ENCODE data around the gene HECA. TPM values are rescaled to one million over a fixed set of nuclear protein-coding genes. Genes with fewer than 3 reads are reported as not detected.

The HECA gene
- total RNA-seq, 1 experiment from 2014 or later, result 10.7 TPM

- no TSS peak for BruUV-seq (replicated peaks)
- H3K9ac ChIP-seq (ENCODE audit: low read length), result no peak overlapping the region
- no peaks in the 10 kb centered on the region for H3K79me2 ChIP-seq (ENCODE audit: insufficient read depth, low read length)
- ChIA-PET RAD21 (ENCODE audit: low non-redundant PET in 1 of 2, low total read pairs in 2 of 2, uncharacterized antibody in 2 of 2, unreplicated experiment in 2 of 2) (no interaction called here), CTCF (no interaction called here), POLR2A (no interaction called here)
- no peak overlapping the region for H3K4me3 ChIP-seq (replicated peaks in 1 of 2; ENCODE audit: low read depth in 1 of 2, low read length in 2 of 2)
- H3K9me2 ChIP-seq (ENCODE audit: insufficient read depth), result no peaks in the 10 kb centered on the region
- no peak overlapping the region for H3K4me2 ChIP-seq (ENCODE audit: low read length)
- no peak overlapping the region for H2AFZ ChIP-seq (ENCODE audit: low read depth, low read length, poor library complexity, severe bottlenecking)
- no peaks in the 10 kb centered on the region for H3K36me3 ChIP-seq (ENCODE audit: control insufficient read depth in 1 of 2, insufficient read depth in 2 of 2, low read length in 2 of 2)
- ATAC-seq (no peak), DNase-seq (ENCODE audit: low read depth, low spot score) (no peak)
- no peaks in the 10 kb centered on the region for H3K27me3 ChIP-seq (ENCODE audit: insufficient read depth, low read length)
- H3K9me3 ChIP-seq (ENCODE audit: control insufficient read depth in 1 of 2, insufficient read depth in 1 of 2, low read depth in 1 of 2, low read length in 2 of 2), result no peaks in the 10 kb centered on the region
- no peaks in the 10 kb centered on the region for H3K4me1 ChIP-seq (ENCODE audit: control insufficient read depth in 1 of 2, insufficient read depth in 2 of 2, low read length in 2 of 2)
- TF ChIP-seq YY1 (IDR thresholded peaks at IDR 0.05; ENCODE audit: extremely low read depth, insufficient replicate concordance, low read depth, low read length) (no peak), EGR1 (IDR thresholded peaks at IDR 0.05; ENCODE audit: low read depth) (no peak), FOSL1 (IDR thresholded peaks at IDR 0.05; ENCODE audit: low read depth) (no peak), EZH2 (IDR thresholded peaks at IDR 0.05) (no peak), TCF7L2 (IDR thresholded peaks at IDR 0.05; ENCODE audit: borderline replicate concordance, extremely low read depth, insufficient read depth, insufficient read length) (no peak), CEBPB (IDR thresholded peaks at IDR 0.05; ENCODE audit: low read depth) (no peak), POLR2AphosphoS5 (IDR thresholded peaks at IDR 0.05; ENCODE audit: low read depth, low read length) (no peak), CBX3 (IDR thresholded peaks at IDR 0.05; ENCODE audit: low read depth) (no peak), SIN3A (IDR thresholded peaks at IDR 0.05; ENCODE audit: low read depth) (no peak), JUND (IDR thresholded peaks at IDR 0.05) (no peak), EZH2phosphoT487 (IDR thresholded peaks at IDR 0.05; ENCODE audit: borderline replicate concordance) (no peak), RAD21 (IDR thresholded peaks at IDR 0.05; ENCODE audit: low read depth) (no peak), REST (IDR thresholded peaks at IDR 0.05; ENCODE audit: low read depth) (no peak), ZBTB33 (IDR thresholded peaks at IDR 0.05; ENCODE audit: extremely low read depth, insufficient replicate concordance, low read length) (no peak)
- H4K20me1 ChIP-seq (ENCODE audit: insufficient read depth), result no peaks in the 10 kb centered on the region
- intact Hi-C loops (cut with micrococcal nuclease), result no loop called here
- H3K27ac ChIP-seq (ENCODE audit: low read depth, low read length), result no peak overlapping the region
Measured at GRCh38 chr6:139181236-139181635, 46.4 kb downstream of the HECA start.

Data from HCT116 (cell line).